Endothelial cell of umbilical vein (primary cell): Measurements from ENCODE around the gene CPSF7.

Experiments
- EZH2 ChIP-seq: IDR thresholded peaks from 2 replicates; pipeline ENCODE4 v1.6.1; 2012; ENCODE audit warnings: borderline replicate concordance, low read depth, mild to moderate bottlenecking, moderate library complexity, low read length, inconsistent platforms; ENCODE audit not compliant: severe bottlenecking
- GATA2 ChIP-seq: IDR thresholded peaks from 2 replicates; pipeline ENCODE4 v1.7.0; 2011; ENCODE audit warnings: low read depth, mild to moderate bottlenecking, moderate library complexity, mixed read lengths, low read length; ENCODE audit not compliant: insufficient read length, insufficient read depth
- JUN ChIP-seq: IDR thresholded peaks from 2 replicates; pipeline ENCODE4 v1.6.1; 2011; ENCODE audit warnings: borderline replicate concordance, low read depth; ENCODE audit not compliant: insufficient read length, insufficient read depth
- MYC ChIP-seq: IDR thresholded peaks from one replicate; pipeline ENCODE4 v1.6.1; 2011; ENCODE audit warnings: mild to moderate bottlenecking, low read depth, low read length
- POLR2A ChIP-seq: IDR thresholded peaks from 2 replicates; pipeline ENCODE4 v1.6.1; 2012; ENCODE audit warnings: low read depth, mild to moderate bottlenecking, control low read depth, low read length
- POLR2AphosphoS5 ChIP-seq: IDR thresholded peaks from 2 replicates; pipeline ENCODE4 v1.6.1; 2012; ENCODE audit warnings: low read depth, mild to moderate bottlenecking, control low read depth, low read length, moderate library complexity; ENCODE audit not compliant: insufficient read depth
- TF ChIP-seq, protein P1 (sequence below), 2 donors: IDR thresholded peaks; 1 replicate in 1 of 2; 2 replicates in 1 of 2; pipeline ENCODE4 v1.5.1; 2011; ENCODE audit warnings: low read length in 2 of 2, mild to moderate bottlenecking in 2 of 2, moderate library complexity in 2 of 2, control low read depth in 1 of 2, inconsistent platforms in 1 of 2, low read depth in 1 of 2; ENCODE audit not compliant: insufficient read depth in 1 of 2; ENCODE audit errors: extremely low read depth in 1 of 2
- TF ChIP-seq, protein P2 (sequence below): IDR thresholded peaks from 2 replicates; pipeline ENCODE4 v1.6.1; 2011; ENCODE audit not compliant: insufficient read depth, insufficient read length

DNA sequence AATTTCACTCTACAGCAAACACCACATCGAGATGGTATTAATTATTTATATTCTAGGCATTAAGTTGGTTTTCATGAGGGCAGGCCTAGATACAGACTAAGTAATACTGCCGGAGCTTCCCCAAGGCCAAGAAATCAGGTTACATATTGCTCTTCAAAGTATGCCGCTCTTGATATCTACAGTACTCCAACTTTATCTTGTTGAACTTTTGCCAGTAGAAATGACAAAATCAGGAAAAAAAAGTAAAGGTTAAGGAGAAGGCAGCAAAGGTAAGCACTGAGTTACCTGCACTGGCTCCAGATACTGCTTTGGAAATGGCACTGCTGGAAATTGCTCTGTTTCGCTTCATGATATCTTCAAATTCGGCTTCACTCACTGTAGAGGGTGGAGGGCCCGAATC lies 14.4 kb downstream of the CPSF7 start:
- TF ChIP-seq POLR2A (no peak), MYC (no peak), POLR2AphosphoS5 (no peak), GATA2 (no peak), JUN (no peak), EZH2 (no peak)
- TF ChIP-seq, protein P1, sequence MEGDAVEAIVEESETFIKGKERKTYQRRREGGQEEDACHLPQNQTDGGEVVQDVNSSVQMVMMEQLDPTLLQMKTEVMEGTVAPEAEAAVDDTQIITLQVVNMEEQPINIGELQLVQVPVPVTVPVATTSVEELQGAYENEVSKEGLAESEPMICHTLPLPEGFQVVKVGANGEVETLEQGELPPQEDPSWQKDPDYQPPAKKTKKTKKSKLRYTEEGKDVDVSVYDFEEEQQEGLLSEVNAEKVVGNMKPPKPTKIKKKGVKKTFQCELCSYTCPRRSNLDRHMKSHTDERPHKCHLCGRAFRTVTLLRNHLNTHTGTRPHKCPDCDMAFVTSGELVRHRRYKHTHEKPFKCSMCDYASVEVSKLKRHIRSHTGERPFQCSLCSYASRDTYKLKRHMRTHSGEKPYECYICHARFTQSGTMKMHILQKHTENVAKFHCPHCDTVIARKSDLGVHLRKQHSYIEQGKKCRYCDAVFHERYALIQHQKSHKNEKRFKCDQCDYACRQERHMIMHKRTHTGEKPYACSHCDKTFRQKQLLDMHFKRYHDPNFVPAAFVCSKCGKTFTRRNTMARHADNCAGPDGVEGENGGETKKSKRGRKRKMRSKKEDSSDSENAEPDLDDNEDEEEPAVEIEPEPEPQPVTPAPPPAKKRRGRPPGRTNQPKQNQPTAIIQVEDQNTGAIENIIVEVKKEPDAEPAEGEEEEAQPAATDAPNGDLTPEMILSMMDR (IDR thresholded peaks at IDR 0.05; ENCODE audit: extremely low read depth in 1 of 2, insufficient read depth in 1 of 2, low read depth in 1 of 2, low read length in 2 of 2) = no peak
- TF ChIP-seq, protein P2, sequence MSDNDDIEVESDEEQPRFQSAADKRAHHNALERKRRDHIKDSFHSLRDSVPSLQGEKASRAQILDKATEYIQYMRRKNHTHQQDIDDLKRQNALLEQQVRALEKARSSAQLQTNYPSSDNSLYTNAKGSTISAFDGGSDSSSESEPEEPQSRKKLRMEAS = no peak
